ENCODE data around the gene AP4M1. TPM values are rescaled to one million over a fixed set of nuclear protein-coding genes. Genes with fewer than 3 reads are reported as not detected.
A peak's percentile ranks its signal among the peaks of the same experiment; 100 is the strongest.

The AP4M1 gene
- total RNA-seq, 4 donors from 2014 or later, result 16.5 to 86.0 (median 54.9) TPM

DNA sequence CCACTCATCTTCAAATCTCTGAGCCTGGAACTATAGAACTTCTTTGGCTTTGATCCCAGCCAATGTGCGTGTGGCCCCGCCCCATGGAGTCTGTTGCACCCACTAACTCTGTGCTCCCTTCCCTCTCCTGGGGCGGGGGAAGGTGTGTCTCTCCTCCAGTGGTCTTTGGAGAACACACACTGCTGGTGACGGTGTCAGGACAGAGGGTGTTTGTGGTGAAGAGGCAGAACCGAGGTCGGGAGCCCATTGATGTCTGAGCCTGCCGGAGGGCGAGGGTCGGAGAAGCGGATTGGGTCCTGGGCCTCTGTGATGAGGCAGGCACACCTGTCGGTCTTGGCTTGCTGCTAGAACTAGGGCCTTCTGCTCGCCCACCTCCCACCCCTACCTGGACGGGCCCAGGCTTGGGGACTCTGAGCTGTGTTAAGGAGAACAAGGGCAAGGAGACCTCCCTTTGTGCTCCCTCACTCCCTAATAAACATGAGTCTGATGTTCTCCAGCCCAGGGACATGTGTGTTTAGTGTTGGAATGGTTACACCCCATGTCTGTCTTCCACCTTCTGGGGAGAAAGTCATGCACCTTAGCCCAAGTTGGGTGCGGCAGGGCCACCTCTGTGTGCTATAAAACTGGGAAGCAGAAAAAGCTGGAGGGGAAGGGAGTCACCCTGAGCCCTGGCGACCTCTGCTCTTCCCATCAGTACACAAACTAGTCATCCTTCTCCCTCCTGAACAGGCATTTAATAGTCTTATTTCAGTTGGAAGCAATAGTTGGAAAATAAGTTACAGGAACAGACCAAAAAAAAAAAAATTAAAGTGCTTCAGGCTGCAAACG, 52.5 kb downstream of the AP4M1 start:
- peak overlapping the region; percentile 89 to 91 (median 90) for H3K27ac ChIP-seq
- H3K4me1 ChIP-seq, result peaks cover 24 to 90% (median 61%) of the 10 kb centered on the region in 4 donors
- TF ChIP-seq EP300 (IDR thresholded peaks at IDR 0.05; ENCODE audit: low read depth) (no peak), POLR2AphosphoS5 (IDR thresholded peaks at IDR 0.05) (peak in 2 of 3 donors; percentile 18 to 27), POLR2A (IDR thresholded peaks at IDR 0.05) (peak; percentile 55)
- TF ChIP-seq, protein P1, sequence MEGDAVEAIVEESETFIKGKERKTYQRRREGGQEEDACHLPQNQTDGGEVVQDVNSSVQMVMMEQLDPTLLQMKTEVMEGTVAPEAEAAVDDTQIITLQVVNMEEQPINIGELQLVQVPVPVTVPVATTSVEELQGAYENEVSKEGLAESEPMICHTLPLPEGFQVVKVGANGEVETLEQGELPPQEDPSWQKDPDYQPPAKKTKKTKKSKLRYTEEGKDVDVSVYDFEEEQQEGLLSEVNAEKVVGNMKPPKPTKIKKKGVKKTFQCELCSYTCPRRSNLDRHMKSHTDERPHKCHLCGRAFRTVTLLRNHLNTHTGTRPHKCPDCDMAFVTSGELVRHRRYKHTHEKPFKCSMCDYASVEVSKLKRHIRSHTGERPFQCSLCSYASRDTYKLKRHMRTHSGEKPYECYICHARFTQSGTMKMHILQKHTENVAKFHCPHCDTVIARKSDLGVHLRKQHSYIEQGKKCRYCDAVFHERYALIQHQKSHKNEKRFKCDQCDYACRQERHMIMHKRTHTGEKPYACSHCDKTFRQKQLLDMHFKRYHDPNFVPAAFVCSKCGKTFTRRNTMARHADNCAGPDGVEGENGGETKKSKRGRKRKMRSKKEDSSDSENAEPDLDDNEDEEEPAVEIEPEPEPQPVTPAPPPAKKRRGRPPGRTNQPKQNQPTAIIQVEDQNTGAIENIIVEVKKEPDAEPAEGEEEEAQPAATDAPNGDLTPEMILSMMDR (IDR thresholded peaks at IDR 0.05), result no peak
- no peak overlapping the region for H3K4me3 ChIP-seq
- H3K36me3 ChIP-seq, result peaks cover 0 to 6% (median 0%) of the 10 kb centered on the region in 4 donors
- no peaks in the 10 kb centered on the region for H3K9me3 ChIP-seq
- in situ Hi-C loops (cut with MboI; ENCODE audit: low pct_ligation_motif_present in 1 of 4, low pct_unique_long_range_greater_than_20kb in 1 of 4, low sequenced_read_pairs in 3 of 4), result no loop called here
- 23 to 55% methylated on average over 5 to 16 of the region's 16 CpGs for WGBS, 2 donors (ENCODE audit: low coverage in 1 of 2)
- H3K27me3 ChIP-seq, result no peaks in the 10 kb centered on the region
- peak; percentile 78 for DNase-seq
- intact Hi-C loops (cut with DNase I; ENCODE audit: low total_unique reads), result no loop called here

DNA sequence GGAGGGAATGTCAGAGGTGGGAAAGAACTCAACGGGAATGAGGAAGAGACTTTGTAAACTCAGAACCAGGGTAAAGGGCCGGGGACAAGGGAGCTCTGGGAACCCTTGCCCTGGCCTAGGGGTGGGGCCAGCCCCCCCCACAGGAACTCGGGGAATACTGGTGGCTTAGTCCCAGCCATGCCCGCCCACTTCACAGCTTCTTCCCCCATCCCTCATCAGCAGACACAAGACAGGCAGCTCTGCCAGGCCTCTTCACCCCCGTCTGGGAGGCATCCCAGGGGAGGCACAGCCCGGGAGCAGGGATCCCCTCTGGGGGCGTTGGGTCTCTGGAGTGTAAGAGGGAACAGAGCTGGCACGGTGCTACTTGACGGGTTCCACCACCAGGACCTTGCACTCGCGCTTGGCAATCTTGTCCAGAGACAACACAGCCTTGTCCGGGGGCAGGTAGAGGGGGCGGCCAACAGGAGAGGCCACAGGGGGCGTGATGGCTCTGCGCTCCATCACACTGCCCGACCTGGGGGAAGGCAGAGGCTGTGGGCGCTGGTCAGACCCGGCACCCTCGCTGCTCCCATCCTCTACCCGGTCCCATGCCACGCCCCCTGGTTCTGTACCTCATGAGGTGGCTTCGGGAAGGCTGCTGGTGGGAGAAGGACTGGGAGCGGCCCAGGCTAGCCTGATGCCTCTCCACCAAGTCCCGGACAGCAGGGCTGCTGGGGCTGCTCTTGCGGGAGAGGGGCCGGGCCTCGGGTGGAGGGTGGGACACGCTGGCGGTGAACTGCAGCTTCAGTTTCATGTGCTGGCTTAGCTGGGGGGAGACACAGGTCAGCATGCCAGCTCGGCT, 53.4 kb downstream of the AP4M1 start:
- 17 to 58% methylated on average over 1 to 30 of the region's 30 CpGs for WGBS, 2 donors (ENCODE audit: low coverage in 1 of 2)
- Histone ChIP-seq H3K27ac (peak overlapping the region; percentile 89 to 91 (median 90)), H3K4me3 (no peak overlapping the region), H3K27me3 (no peaks in the 10 kb centered on the region), H3K9me3 (no peaks in the 10 kb centered on the region), H3K36me3 (peaks cover 0 to 6% (median 0%) of the 10 kb centered on the region in 4 donors), H3K4me1 (peaks cover 24 to 87% (median 57%) of the 10 kb centered on the region in 4 donors)
- in situ Hi-C loops (cut with MboI; ENCODE audit: low pct_ligation_motif_present in 1 of 4, low pct_unique_long_range_greater_than_20kb in 1 of 4, low sequenced_read_pairs in 3 of 4), result no loop called here
- intact Hi-C loops (cut with DNase I; ENCODE audit: low total_unique reads), result no loop called here
- peak in 1 of 3 donors; percentile 6 for TF ChIP-seq POLR2AphosphoS5 (IDR thresholded peaks at IDR 0.05)
- TF ChIP-seq POLR2A (IDR thresholded peaks at IDR 0.05), result peak; percentile 22
- TF ChIP-seq EP300 (IDR thresholded peaks at IDR 0.05; ENCODE audit: low read depth), result peak; percentile 3
- TF ChIP-seq, protein P1 (IDR thresholded peaks at IDR 0.05), result no peak
- DNase-seq, result peak; percentile 80

DNA sequence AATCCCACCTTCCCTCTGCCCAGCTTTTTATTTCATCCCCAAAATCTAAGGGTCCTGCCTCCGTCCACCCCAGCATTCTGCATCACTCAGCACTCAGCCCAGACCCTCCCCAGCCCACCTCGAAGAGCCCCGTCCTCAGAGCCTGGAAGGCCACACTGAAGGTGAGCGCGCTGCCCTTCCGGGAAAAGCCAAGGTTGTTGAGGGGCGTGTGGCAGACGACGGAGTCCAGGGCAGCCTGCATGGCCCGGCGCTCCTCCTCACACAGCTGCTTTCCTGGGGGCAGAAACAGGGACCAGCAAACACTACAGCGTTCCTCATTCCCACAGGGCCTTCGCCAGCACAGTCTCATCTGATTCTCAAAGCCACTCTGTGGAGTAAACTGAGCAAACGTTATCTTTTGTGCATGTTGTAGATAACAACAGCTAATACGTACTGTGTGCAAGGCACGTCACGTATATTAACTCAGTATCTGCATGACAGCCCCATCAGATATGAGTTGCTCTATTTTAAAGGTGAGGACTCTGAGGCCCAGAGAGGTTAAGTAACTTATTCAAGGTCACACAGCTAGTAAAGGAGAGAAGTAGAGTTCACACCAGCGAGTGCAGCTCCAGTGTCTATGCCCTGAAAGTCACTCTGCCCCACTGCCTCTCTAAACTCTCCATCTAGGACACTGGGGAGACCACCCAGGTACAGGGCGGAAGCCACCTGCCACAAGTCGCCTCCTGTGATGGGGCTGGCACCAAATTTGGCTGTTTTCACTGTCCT, 54.3 kb downstream of the AP4M1 start:
- TF ChIP-seq POLR2AphosphoS5 (IDR thresholded peaks at IDR 0.05), result no peak
- no peak for TF ChIP-seq POLR2A (IDR thresholded peaks at IDR 0.05)
- no peak for TF ChIP-seq EP300 (IDR thresholded peaks at IDR 0.05; ENCODE audit: low read depth)
- TF ChIP-seq, protein P1 (IDR thresholded peaks at IDR 0.05), result no peak
- no peaks in the 10 kb centered on the region for H3K9me3 ChIP-seq
- H3K4me3 ChIP-seq, result no peak overlapping the region
- intact Hi-C loops (cut with DNase I; ENCODE audit: low total_unique reads) (no loop called here), in situ Hi-C loops (cut with MboI; ENCODE audit: low pct_ligation_motif_present in 1 of 4, low pct_unique_long_range_greater_than_20kb in 1 of 4, low sequenced_read_pairs in 3 of 4) (no loop called here)
- H3K4me1 ChIP-seq, result peaks cover 24 to 79% (median 51%) of the 10 kb centered on the region in 4 donors
- no peaks in the 10 kb centered on the region for H3K27me3 ChIP-seq
- 86% methylated on average over 20 of the region's 20 CpGs; no CpG with 5 or more reads in 1 of the 2 donors for WGBS, 2 donors (ENCODE audit: low coverage in 1 of 2)
- peaks cover 0 to 6% (median 0%) of the 10 kb centered on the region in 4 donors for H3K36me3 ChIP-seq
- no peak for DNase-seq
- peak overlapping the region; percentile 89 to 91 (median 90) for H3K27ac ChIP-seq
